ENCODE data around the gene EEIG2. TPM values are rescaled to one million over a fixed set of nuclear protein-coding genes. Genes with fewer than 3 reads are reported as not detected.
"Not testable (repeated sequence)": the region's sequence is repeated elsewhere in the genome, so short reads cannot be mapped to it uniquely, and the experiment has no call there.

Gene EEIG2
- total and polyA plus RNA-seq, 9 of the 15 experiments (the other 6 are each of a cell fraction or from before 2014, with no cell fraction given): 6.1 to 26.9 (median 15.2) TPM

- ATAC-seq; CTCF ChIA-PET (ENCODE audit: low intra/inter-chr PET ratio); H3K27me3 ChIP-seq (ENCODE audit: control insufficient read depth in 2 of 2, insufficient read depth in 2 of 2, low read length in 2 of 2); H3K9me1 ChIP-seq (ENCODE audit: control insufficient read depth, insufficient read depth, low read length); H3K36me3 ChIP-seq (ENCODE audit: control insufficient read depth, insufficient read depth, low read length); in situ Hi-C loops (cut with MboI); H3K79me2 ChIP-seq (ENCODE audit: control insufficient read depth, insufficient read depth, low read length); H3K9me3 ChIP-seq (replicated peaks; ENCODE audit: control insufficient read depth, insufficient read depth, low read depth, low read length); intact Hi-C loops (cut with micrococcal nuclease); H3K4me3 ChIP-seq; H4K20me1 ChIP-seq (replicated peaks; ENCODE audit: control insufficient read depth, insufficient read depth, low read length); BruUV-seq (replicated peaks); FAIRE-seq; DNase-seq (ENCODE audit: extremely low read depth in 1 of 4, low spot score in 3 of 4); TF ChIP-seq TEAD4 (CRISPR knock-in tag; IDR thresholded peaks at IDR 0.05; ENCODE audit: borderline replicate concordance); NR2C1 (tag; IDR thresholded peaks at IDR 0.05): not testable (repeated sequence)
- peak overlapping the region; percentile 15; the same call in 1 of the 2 replicates for H3K4me2 ChIP-seq (ENCODE audit: insufficient read depth, low read length)
- peaks cover 20 to 28% of the 10 kb centered on the region in 2 experiments; a peak in 4 of 5 replicates for H3K4me1 ChIP-seq (replicated peaks in 1 of 2; ENCODE audit: control insufficient read depth in 2 of 2, insufficient read depth in 2 of 2, low read length in 2 of 2)
- POLR2A ChIA-PET: interaction anchor here (0.6 to 3.0 kb wide), 3 partner anchors 13 to 24 kb away, joined by 3 to 23 read pairs (median 4); partner anchors contain the start of gene EEIG2
- H2AFZ ChIP-seq (ENCODE audit: low read depth, low read length): peak overlapping the region; percentile 20; the same call in 1 of the 2 replicates
- H3K9ac ChIP-seq (ENCODE audit: insufficient read depth in 1 of 2, low read depth in 2 of 2, low read length in 2 of 2): peak overlapping the region in 1 of 2 experiments; percentile 14; a peak in 1 of 4 replicates
- peak overlapping the region; percentile 22; the same call in 1 of the 3 replicates for H3K27ac ChIP-seq (ENCODE audit: extremely low read depth, low read depth, low read length)
- 31% methylated on average over 2 of the region's 6 CpGs for whole genome bisulfite sequencing (ENCODE audit: insufficient coverage, low coverage, missing lambda C conversion rate)
- TF ChIP-seq CBFA2T3 (IDR thresholded peaks at IDR 0.05) (peak; percentile 91), ESRRA (IDR thresholded peaks at IDR 0.05; ENCODE audit: borderline replicate concordance, low read depth) (peak; percentile 28; the same call in 1 of the 2 replicates), BCOR (IDR thresholded peaks at IDR 0.05) (0 out of 2 replicates have a peak, but pooled peaks have one; percentile 45), SMARCE1 (IDR thresholded peaks at IDR 0.05) (0 out of 2 replicates have a peak, but pooled peaks have one; percentile 30), TRIM24 (IDR thresholded peaks at IDR 0.05) (peak; percentile 46 to 62; a peak in 2 of 4 replicates), TEAD4 (IDR thresholded peaks at IDR 0.05; ENCODE audit: low read length) (0 out of 2 replicates have a peak, but pooled peaks have one; percentile 9), NR2C1 (IDR thresholded peaks at IDR 0.05) (peak; percentile 25; the same call in 1 of the 2 replicates), L3MBTL2 (IDR thresholded peaks at IDR 0.05) (peak; percentile 61; the same call in 1 of the 2 replicates), ZNF592 (IDR thresholded peaks at IDR 0.05) (peak; percentile 54; the same call in 1 of the 2 replicates), ARID1B (IDR thresholded peaks at IDR 0.05) (peak; percentile 80), PHB2 (IDR thresholded peaks at IDR 0.05; ENCODE audit: low read depth) (0 out of 2 replicates have a peak, but pooled peaks have one; percentile 24), NFIC (IDR thresholded peaks at IDR 0.05) (peak; percentile 63), SMARCA4 (IDR thresholded peaks at IDR 0.05) (0 out of 2 replicates have a peak, but pooled peaks have one; percentile 52), TAL1 (IDR thresholded peaks at IDR 0.05) (peak; percentile 82)
- TF ChIP-seq, protein P1, sequence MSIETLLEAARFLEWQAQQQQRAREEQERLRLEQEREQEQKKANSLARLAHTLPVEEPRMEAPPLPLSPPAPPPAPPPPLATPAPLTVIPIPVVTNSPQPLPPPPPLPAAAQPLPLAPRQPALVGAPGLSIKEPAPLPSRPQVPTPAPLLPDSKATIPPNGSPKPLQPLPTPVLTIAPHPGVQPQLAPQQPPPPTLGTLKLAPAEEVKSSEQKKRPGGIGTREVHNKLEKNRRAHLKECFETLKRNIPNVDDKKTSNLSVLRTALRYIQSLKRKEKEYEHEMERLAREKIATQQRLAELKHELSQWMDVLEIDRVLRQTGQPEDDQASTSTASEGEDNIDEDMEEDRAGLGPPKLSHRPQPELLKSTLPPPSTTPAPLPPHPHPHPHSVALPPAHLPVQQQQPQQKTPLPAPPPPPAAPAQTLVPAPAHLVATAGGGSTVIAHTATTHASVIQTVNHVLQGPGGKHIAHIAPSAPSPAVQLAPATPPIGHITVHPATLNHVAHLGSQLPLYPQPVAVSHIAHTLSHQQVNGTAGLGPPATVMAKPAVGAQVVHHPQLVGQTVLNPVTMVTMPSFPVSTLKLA (conservative IDR thresholded peaks at IDR 0.05): peak in 1 of 2 experiments; percentile 71; a peak in 2 of 4 replicates
Observed at GRCh38 chr1:108535315-108535897, 24.5 kb upstream of the EEIG2 start.

All from K562 (cell line).